ENCODE results near the gene PSAT1. TPM values are rescaled to one million over a fixed set of nuclear protein-coding genes. Genes with fewer than 3 reads are reported as not detected.

PSAT1 gene
- polyA plus RNA-seq, 3 donors: 0.05 to 4.7 (median 0.11) TPM

- Mint-ChIP-seq H3K4me3 (no peak overlapping the region), H3K27me3 (ENCODE audit: low read depth in 3 of 3) (peaks cover 12 to 13% (median 13%) of the 10 kb centered on the region in 3 donors), H3K9me3 (peaks cover 3 to 16% (median 6%) of the 10 kb centered on the region in 7 donors), H3K27ac (no peak overlapping the region), H3K36me3 (peaks cover 0 to 3% of the 10 kb centered on the region in 2 donors), H3K4me1 (peaks cover 6% of the 10 kb centered on the region)
- H3K9ac ChIP-seq (ENCODE audit: insufficient read depth, low read length, poor library complexity, severe bottlenecking): no peak overlapping the region
- H3K4me1 ChIP-seq (ENCODE audit: control insufficient read depth in 1 of 2, insufficient read depth in 2 of 2, low read length in 2 of 2): no peaks in the 10 kb centered on the region
- no peaks in the 10 kb centered on the region for H3K9me3 ChIP-seq (replicated peaks in 1 of 2; ENCODE audit: control insufficient read depth in 1 of 2, insufficient read depth in 1 of 2, low read length in 2 of 2)
- no peaks in the 10 kb centered on the region for H3K27me3 ChIP-seq (ENCODE audit: control insufficient read depth in 2 of 2, insufficient read depth in 2 of 2, low read length in 2 of 2)
- no peaks in the 10 kb centered on the region for H3K36me3 ChIP-seq (replicated peaks in 1 of 2; ENCODE audit: control insufficient read depth in 1 of 2, insufficient read depth in 2 of 2, low read length in 2 of 2)
- no peak overlapping the region for H3K4me3 ChIP-seq (replicated peaks in 1 of 3; ENCODE audit: low read depth in 2 of 3, low read length in 3 of 3)
- DNase-seq: no peak
- WGBS (ENCODE audit: insufficient coverage): 79% methylated on average over 3 of the region's 8 CpGs
- H3K79me2 ChIP-seq (ENCODE audit: insufficient read depth, low read length): no peaks in the 10 kb centered on the region
- H4K20me1 ChIP-seq (ENCODE audit: insufficient read depth, low read length): no peaks in the 10 kb centered on the region
- intact Hi-C loops (cut with micrococcal nuclease): no loop called here
- H2AFZ ChIP-seq (ENCODE audit: insufficient read depth, low read depth, low read length, poor library complexity, severe bottlenecking): no peak overlapping the region
- H3K27ac ChIP-seq (ENCODE audit: low read depth in 1 of 2, low read length in 2 of 2): no peak overlapping the region
- no peak for TF ChIP-seq CTCF (IDR thresholded peaks at IDR 0.05)
- H3K4me2 ChIP-seq (replicated peaks; ENCODE audit: extremely low read depth, low read length, poor library complexity, severe bottlenecking): no peak overlapping the region
Observed at GRCh38 chr9:78288214-78288892, 8.6 kb upstream of the PSAT1 start.

GRCh38 chr9:78289474-78289873 lies 7.5 kb upstream of the PSAT1 start:
- no peaks in the 10 kb centered on the region for H3K9me3 ChIP-seq (replicated peaks in 1 of 2; ENCODE audit: control insufficient read depth in 1 of 2, insufficient read depth in 1 of 2, low read length in 2 of 2)
- H3K4me2 ChIP-seq (replicated peaks; ENCODE audit: extremely low read depth, low read length, poor library complexity, severe bottlenecking): no peak overlapping the region
- no peaks in the 10 kb centered on the region for H3K4me1 ChIP-seq (ENCODE audit: control insufficient read depth in 1 of 2, insufficient read depth in 2 of 2, low read length in 2 of 2)
- peaks cover 0 to 8% (median 0%) of the 10 kb centered on the region in 7 donors for H3K9me3 Mint-ChIP-seq
- no peak for TF ChIP-seq CTCF (IDR thresholded peaks at IDR 0.05)
- peaks cover 6% of the 10 kb centered on the region for H3K4me1 Mint-ChIP-seq
- WGBS (ENCODE audit: insufficient coverage): no CpG with 5 or more reads among the region's 1 CpG
- no peak overlapping the region for H2AFZ ChIP-seq (ENCODE audit: insufficient read depth, low read depth, low read length, poor library complexity, severe bottlenecking)
- no peak for DNase-seq
- no peaks in the 10 kb centered on the region for H3K27me3 ChIP-seq (ENCODE audit: control insufficient read depth in 2 of 2, insufficient read depth in 2 of 2, low read length in 2 of 2)
- peaks cover 12 to 17% (median 16%) of the 10 kb centered on the region in 3 donors for H3K27me3 Mint-ChIP-seq (ENCODE audit: low read depth in 3 of 3)
- no peak overlapping the region for H3K27ac Mint-ChIP-seq
- intact Hi-C loops (cut with micrococcal nuclease): no loop called here
- H4K20me1 ChIP-seq (ENCODE audit: insufficient read depth, low read length): no peaks in the 10 kb centered on the region
- H3K9ac ChIP-seq (ENCODE audit: insufficient read depth, low read length, poor library complexity, severe bottlenecking): no peak overlapping the region
- H3K79me2 ChIP-seq (ENCODE audit: insufficient read depth, low read length): no peaks in the 10 kb centered on the region
- no peak overlapping the region for H3K4me3 Mint-ChIP-seq
- H3K4me3 ChIP-seq (replicated peaks in 1 of 3; ENCODE audit: low read depth in 2 of 3, low read length in 3 of 3): no peak overlapping the region
- H3K27ac ChIP-seq (ENCODE audit: low read depth in 1 of 2, low read length in 2 of 2): no peak overlapping the region
- no peaks in the 10 kb centered on the region for H3K36me3 ChIP-seq (replicated peaks in 1 of 2; ENCODE audit: control insufficient read depth in 1 of 2, insufficient read depth in 2 of 2, low read length in 2 of 2)
- no peaks in the 10 kb centered on the region for H3K36me3 Mint-ChIP-seq

Data from CD14-positive monocyte (primary cell).